Left lung (tissue), 10 donors: ENCODE data around the gene TAF4B. TPM values are rescaled to one million over a fixed set of nuclear protein-coding genes. Genes with fewer than 3 reads are reported as not detected.
"Not testable (repeated sequence)": the region's sequence is repeated elsewhere in the genome, so short reads cannot be mapped to it uniquely, and the experiment has no call there.

Experiments used
- ATAC-seq: fragments of 200-7000 bp; cut with Tn5 transposase; one replicate; pipeline ENCODE4 v1.9.1; 2020; ENCODE audit warnings: moderate library complexity
- DNase-seq, 4 donors: peaks; one replicate each; pipeline ENCODE4 v3.0.0-alpha.2; 2013 to 2020
- H3K27ac ChIP-seq, 2 donors: fragments of 200-600 bp; sonication (generic) in 1 of 2; one replicate each; pipeline versions ENCODE4 v1.5.0 to v1.8.0; 2020 to 2021
- H3K27me3 ChIP-seq, 2 donors: fragments of 200-600 bp; sonication (generic) in 1 of 2; one replicate each; pipeline versions ENCODE4 v1.5.0 to v1.8.0; 2020 to 2021
- H3K36me3 ChIP-seq, 2 donors: fragments of 200-600 bp; sonication (generic) in 1 of 2; one replicate each; pipeline versions ENCODE4 v1.5.0 to v1.8.0; 2020 to 2021
- H3K4me1 ChIP-seq, 2 donors: fragments of 200-600 bp; one replicate each; pipeline ENCODE4 v1.8.0; 2021
- H3K4me3 ChIP-seq, 2 donors: fragments of 200-600 bp; sonication (generic) in 1 of 2; one replicate each; pipeline versions ENCODE4 v1.5.0 to v1.8.0; 2020 to 2021; ENCODE audit warnings: mild to moderate bottlenecking in 1 of 2
- H3K9me3 ChIP-seq, 2 donors: fragments of 200-600 bp; sonication (generic) in 1 of 2; one replicate each; pipeline versions ENCODE4 v1.5.0 to v1.8.0; 2020 to 2021
- intact Hi-C, 2 donors: fragments of 100-400 bp; cut with DNase I; formaldehyde crosslinking; loops; one replicate each; pipeline versions ENCODE4 v1.11.2 to v1.14.2; 2022
- polyA plus RNA-seq, 6 donors: library from polyadenylated mRNA; unstranded; fragments of 120-200 nt; gene quantifications; one replicate each; pipeline ENCODE4 v1.2.1, GENCODE V29; 2013; ENCODE audit not compliant: insufficient read length in 6 of 6
- total RNA-seq, 2 donors: library from RNA; stranded (reverse); fragmentation: NEBNext Ultra II Directional; extraction: Animal tissue kit (Norgen Biotek cat#: 25700); gene quantifications; one replicate each; pipeline ENCODE4 v1.2.1, GENCODE V29; 2021
- TF ChIP-seq, protein P1 (sequence below), 2 donors: fragments of 200-600 bp; sonication (generic) in 1 of 2; IDR thresholded peaks; one replicate each; pipeline versions ENCODE4 v1.5.0 to v1.8.0; 2021; ENCODE audit warnings: antibody characterized with exemption in 2 of 2
- donor health status: DM: no; HTN: yes; CAD: no.
- donor health status: DM: no; HTN: no; CAD: no.

Gene TAF4B
- total and polyA plus RNA-seq, 8 donors = 2.2 to 4.7 (median 4.0) TPM

DNA sequence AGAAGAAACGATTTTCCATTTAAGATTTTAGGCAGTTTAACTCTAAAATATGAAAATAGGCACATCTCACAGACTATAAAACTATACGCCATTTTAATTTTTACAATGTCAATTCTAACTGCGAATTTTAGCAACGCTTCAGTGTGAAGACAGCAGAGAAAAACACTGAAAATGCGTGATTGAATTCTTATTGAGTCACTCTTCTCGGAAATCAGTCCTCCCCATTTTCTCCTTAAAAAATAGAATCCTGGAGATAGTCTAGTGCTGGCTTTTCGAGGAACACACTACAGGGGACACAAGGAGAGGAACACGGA lies 373 bp upstream of the TAF4B start:
- peak overlapping the region; percentile 77 to 94 for H3K4me3 ChIP-seq
- DNase-seq = no peak
- no peaks in the 10 kb centered on the region for H3K36me3 ChIP-seq
- peaks cover 4 to 20% of the 10 kb centered on the region in 2 donors for H3K4me1 ChIP-seq
- no peak overlapping the region for H3K27ac ChIP-seq
- no peaks in the 10 kb centered on the region for H3K9me3 ChIP-seq
- ATAC-seq = no peak
- H3K27me3 ChIP-seq = peaks cover 0 to 23% of the 10 kb centered on the region in 2 donors
- TF ChIP-seq, protein P1, sequence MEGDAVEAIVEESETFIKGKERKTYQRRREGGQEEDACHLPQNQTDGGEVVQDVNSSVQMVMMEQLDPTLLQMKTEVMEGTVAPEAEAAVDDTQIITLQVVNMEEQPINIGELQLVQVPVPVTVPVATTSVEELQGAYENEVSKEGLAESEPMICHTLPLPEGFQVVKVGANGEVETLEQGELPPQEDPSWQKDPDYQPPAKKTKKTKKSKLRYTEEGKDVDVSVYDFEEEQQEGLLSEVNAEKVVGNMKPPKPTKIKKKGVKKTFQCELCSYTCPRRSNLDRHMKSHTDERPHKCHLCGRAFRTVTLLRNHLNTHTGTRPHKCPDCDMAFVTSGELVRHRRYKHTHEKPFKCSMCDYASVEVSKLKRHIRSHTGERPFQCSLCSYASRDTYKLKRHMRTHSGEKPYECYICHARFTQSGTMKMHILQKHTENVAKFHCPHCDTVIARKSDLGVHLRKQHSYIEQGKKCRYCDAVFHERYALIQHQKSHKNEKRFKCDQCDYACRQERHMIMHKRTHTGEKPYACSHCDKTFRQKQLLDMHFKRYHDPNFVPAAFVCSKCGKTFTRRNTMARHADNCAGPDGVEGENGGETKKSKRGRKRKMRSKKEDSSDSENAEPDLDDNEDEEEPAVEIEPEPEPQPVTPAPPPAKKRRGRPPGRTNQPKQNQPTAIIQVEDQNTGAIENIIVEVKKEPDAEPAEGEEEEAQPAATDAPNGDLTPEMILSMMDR (IDR thresholded peaks at IDR 0.05) = no peak
- intact Hi-C loops = no loop called here

DNA sequence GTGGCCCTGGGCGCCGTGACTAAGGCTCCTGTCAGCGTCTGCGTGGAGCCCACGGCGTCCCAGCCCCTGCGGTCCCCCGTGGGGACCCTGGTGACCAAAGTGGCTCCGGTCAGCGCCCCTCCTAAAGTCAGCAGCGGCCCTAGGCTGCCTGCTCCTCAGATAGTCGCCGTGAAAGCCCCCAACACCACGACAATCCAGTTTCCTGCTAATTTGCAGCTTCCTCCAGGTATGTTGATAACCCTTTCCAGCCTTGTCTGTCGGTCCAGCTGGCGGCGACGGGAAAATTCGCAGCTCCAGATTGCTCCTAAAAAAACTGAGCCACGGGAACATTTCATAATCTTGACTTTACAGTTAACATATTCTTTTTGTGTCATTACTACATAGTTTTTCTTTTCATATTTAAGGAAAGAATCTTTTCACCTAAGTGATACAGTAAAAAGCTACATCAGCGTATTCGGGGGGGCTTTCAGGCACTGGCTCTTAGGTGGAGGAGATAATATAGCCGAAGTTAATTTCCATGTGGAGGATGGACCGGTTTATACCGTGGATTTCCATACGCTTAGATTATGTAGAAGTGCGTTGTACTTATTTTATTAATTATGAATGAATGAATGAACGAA lies 916 bp downstream of the TAF4B start:
- Histone ChIP-seq H3K4me1 (peaks cover 4 to 20% of the 10 kb centered on the region in 2 donors), H3K4me3 (peak overlapping the region; percentile 77 to 94), H3K27ac (peak overlapping the region in 1 of 2 donors; percentile 68), H3K9me3 (no peaks in the 10 kb centered on the region), H3K27me3 (peaks cover 0 to 23% of the 10 kb centered on the region in 2 donors), H3K36me3 (no peaks in the 10 kb centered on the region)
- ATAC-seq (peak; percentile 10), DNase-seq (no peak)
- intact Hi-C loops = no loop called here
- TF ChIP-seq, protein P1 (IDR thresholded peaks at IDR 0.05) = no peak

DNA sequence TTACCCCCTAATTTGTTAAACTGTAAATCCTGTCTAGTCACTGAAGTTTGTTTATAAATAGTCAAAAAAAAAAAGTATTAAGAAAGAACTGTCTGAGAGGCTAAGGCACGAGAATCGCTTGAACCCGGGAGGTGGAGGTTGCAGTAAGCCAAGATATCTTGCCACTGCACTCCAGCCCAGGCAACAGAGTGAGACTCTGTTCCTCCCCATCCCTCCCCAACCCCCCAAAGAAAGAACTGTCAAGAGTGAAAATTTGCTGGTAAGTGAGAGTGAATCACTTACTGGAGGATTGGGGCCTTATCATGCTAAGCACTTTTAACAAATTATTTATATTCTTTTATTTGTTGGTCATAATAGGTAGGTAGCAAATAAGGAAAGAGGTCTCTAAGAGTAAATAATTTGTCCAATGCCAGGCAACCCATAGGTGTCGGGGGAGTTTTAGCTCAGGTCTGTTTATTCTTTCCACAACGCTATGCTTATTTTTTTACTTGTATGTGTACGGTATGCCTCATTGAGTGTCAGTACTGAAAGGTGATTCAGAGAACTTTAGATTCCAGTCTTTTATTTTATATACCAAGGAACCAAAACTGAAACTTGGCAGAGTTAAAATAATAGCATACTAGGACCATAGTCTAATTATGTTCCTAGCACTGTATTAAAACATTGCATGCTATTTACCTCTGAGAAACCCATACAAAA lies 2.5 kb downstream of the TAF4B start:
- Histone ChIP-seq H3K4me1 (peaks cover 4 to 20% of the 10 kb centered on the region in 2 donors), H3K4me3 (no peak overlapping the region), H3K9me3 (no peaks in the 10 kb centered on the region), H3K27me3 (peaks cover 0 to 23% of the 10 kb centered on the region in 2 donors), H3K27ac (no peak overlapping the region), H3K36me3 (no peaks in the 10 kb centered on the region)
- no peak for DNase-seq
- TF ChIP-seq, protein P1 (IDR thresholded peaks at IDR 0.05) = no peak
- ATAC-seq = no peak
- intact Hi-C loops = no loop called here

DNA sequence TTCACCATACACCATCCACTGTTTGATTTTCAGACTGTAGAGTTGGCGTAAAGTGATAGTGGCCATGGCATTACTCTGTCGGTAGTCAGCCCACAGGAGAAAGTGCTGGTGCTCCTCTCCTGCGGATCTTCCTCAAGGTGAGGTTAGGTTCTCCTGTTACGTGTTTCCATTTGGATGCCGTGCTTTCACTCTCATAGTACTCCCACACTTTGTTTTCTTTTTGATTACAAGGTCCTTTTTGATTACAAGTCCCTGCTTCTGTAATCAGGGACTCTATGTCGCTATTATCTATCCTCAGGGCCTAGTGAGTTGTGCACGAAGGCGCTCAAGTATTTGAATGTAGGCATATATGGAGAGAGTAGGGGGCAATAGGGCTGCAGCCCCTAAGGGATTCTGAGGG lies 4.3 kb downstream of the TAF4B start:
- H3K27ac ChIP-seq = no peak overlapping the region
- TF ChIP-seq, protein P1 (IDR thresholded peaks at IDR 0.05) = no peak
- ATAC-seq (no peak), DNase-seq (no peak)
- intact Hi-C loops = no loop called here
- H3K9me3 ChIP-seq = no peaks in the 10 kb centered on the region
- H3K27me3 ChIP-seq = peaks cover 0 to 18% of the 10 kb centered on the region in 2 donors
- peaks cover 4 to 19% of the 10 kb centered on the region in 2 donors for H3K4me1 ChIP-seq
- H3K4me3 ChIP-seq = no peak overlapping the region
- H3K36me3 ChIP-seq = no peaks in the 10 kb centered on the region

DNA sequence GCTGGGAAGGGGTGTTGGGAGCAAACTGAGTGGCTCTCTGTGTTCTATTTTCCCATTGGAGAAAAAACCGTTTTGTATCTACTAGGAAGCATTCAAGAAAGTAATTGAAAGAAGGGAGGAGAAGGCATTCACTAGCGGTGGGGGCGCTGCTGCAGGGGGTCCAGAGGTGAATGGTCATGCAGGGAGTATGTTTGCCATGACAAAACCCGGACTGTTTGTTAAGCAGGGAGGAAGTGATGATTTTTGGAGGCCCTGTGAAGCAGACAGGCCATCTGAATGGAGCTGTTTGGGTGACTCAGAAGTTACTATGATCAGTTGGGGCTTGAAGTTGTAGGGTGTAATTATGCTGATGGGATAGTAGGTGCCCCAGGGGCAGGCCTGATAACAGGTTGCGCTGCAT lies 7.0 kb downstream of the TAF4B start:
- DNase-seq (no peak), ATAC-seq (no peak)
- Histone ChIP-seq H3K27me3 (no peaks in the 10 kb centered on the region), H3K36me3 (no peaks in the 10 kb centered on the region), H3K9me3 (no peaks in the 10 kb centered on the region), H3K27ac (no peak overlapping the region), H3K4me3 (no peak overlapping the region), H3K4me1 (no peaks in the 10 kb centered on the region)
- TF ChIP-seq, protein P1 (IDR thresholded peaks at IDR 0.05) = no peak
- intact Hi-C loops = no loop called here

DNA sequence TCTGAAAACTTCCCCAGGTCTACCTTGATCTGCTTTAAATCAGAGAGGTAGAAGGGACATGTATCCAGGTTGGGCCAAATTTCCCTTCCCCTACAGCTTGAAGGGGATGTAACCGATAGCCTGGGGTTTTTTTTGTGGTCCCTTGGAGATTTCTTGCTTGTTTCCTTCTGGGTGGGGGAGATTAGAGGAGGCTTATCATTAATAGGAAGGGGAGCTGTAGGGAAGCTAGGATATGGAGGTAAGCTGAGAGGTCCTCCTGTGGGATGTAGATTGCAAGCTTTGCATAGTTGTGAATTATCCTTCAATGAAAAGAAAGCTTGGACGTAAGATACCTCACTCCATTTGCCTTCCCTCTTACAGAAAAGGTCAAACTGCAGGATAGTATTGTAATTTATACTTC lies 11.1 kb downstream of the TAF4B start:
- H3K27ac ChIP-seq, H3K4me1 ChIP-seq, ATAC-seq, H3K36me3 ChIP-seq, H3K9me3 ChIP-seq, H3K27me3 ChIP-seq, H3K4me3 ChIP-seq, intact Hi-C loops, DNase-seq: not testable (repeated sequence)

DNA sequence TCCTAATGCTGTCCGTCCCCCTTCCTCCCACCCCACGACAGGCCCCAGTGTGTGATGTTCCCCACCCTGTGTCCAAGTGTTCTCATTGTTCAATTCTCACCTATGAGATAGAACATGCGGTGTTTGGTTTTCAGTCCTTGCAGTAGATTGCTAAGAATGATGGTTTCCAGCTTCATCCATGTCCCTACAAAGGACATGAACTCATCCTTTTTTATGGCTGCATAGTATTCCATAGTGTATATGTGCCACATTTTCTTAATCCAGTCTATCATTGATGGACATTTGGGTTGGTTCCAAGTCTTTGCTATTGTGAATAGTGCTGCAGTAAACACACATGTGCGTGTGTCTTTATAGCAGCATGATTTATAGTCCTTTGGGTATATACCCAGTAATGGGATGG lies 12.5 kb downstream of the TAF4B start:
- ATAC-seq, H3K36me3 ChIP-seq, DNase-seq, H3K27ac ChIP-seq, H3K4me1 ChIP-seq, intact Hi-C loops, H3K27me3 ChIP-seq, H3K4me3 ChIP-seq: not testable (repeated sequence)
- H3K9me3 ChIP-seq = peaks cover 0 to 17% of the 10 kb centered on the region in 2 donors

DNA sequence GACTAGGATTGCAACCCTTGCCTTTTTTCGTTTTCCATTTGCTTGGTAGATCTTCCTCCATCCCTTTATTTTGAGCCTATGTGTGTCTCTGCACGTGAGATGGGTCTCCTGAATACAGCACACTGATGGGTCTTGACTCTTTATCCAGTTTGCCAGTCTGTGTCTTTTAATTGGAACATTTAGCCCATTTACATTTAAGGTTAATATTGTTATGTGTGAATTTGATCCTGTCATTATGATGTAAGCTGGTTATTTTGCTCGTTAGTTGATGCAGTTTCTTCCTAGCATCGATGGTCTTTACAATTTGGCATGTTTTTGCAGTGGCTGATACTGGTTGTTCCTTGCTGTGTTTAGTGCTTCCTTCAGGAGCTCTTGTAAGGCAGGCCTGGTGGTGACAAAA lies 16.1 kb downstream of the TAF4B start:
- H3K4me1 ChIP-seq, intact Hi-C loops, H3K4me3 ChIP-seq, ATAC-seq, H3K36me3 ChIP-seq, H3K27me3 ChIP-seq, DNase-seq, H3K27ac ChIP-seq: not testable (repeated sequence)
- H3K9me3 ChIP-seq = peaks cover 0 to 37% of the 10 kb centered on the region in 2 donors
